Mesothelial cell of epicardium (in vitro differentiated cells): Measurements from ENCODE around the gene GNS. TPM values are rescaled to one million over a fixed set of nuclear protein-coding genes. Genes with fewer than 3 reads are reported as not detected.

Experiments
- DNase-seq, 2 experiments: peaks; one replicate each; pipeline ENCODE4 v3.0.0; 2021; ENCODE audit warnings: low spot score in 2 of 2; ENCODE audit not compliant: unreplicated experiment in 2 of 2
- H3K27ac Mint-ChIP-seq: 2 replicates; pipeline ENCODE4 v1.8.0; 2021; ENCODE audit warnings: mixed read lengths
- H3K27me3 Mint-ChIP-seq: 2 replicates; pipeline ENCODE4 v1.8.0; 2021; ENCODE audit warnings: low read depth, mixed read lengths
- H3K36me3 Mint-ChIP-seq: 2 replicates; pipeline ENCODE4 v1.8.0; 2021; ENCODE audit warnings: mixed read lengths
- H3K4me1 Mint-ChIP-seq: 2 replicates; pipeline ENCODE4 v1.8.0; 2021; ENCODE audit warnings: mixed read lengths
- H3K4me3 Mint-ChIP-seq: 2 replicates; pipeline ENCODE4 v1.8.0; 2021; ENCODE audit warnings: mild to moderate bottlenecking, moderate library complexity, mixed read lengths
- H3K9me3 Mint-ChIP-seq: 2 replicates; pipeline ENCODE4 v1.8.0; 2021; ENCODE audit warnings: mixed read lengths
- total RNA-seq: library from RNA; stranded (reverse); gene quantifications from 3 replicates; pipeline ENCODE4 v1.2.1, GENCODE V29; 2021
- TF ChIP-seq, protein P1 (sequence below): fragments of 200-600 bp; sonication (generic); IDR thresholded peaks from one replicate; pipeline ENCODE4 v1.5.0; 2021; ENCODE audit warnings: antibody characterized with exemption; ENCODE audit not compliant: unreplicated experiment

GNS gene
- total RNA-seq, 1 donor from 2014 or later: 67.4 TPM

DNA sequence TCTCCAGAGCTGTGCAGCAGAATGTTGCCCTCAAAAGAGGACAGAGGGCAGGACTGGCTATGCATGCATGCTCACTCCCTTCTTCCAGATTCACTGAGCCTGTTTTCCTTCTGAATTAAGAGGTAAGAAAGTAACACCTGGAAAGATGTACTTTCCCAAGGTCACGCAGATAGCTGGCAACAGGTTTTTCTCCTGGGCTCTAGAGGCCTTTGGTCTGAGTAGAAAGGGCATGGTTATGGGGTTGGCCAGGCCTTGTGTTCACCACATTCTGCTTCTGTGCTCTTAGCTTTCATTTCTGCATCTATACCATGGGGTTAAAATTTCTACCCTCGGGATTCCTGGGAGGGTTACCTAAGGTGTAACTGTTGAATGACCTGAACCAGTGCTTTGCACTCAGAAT, 91.4 kb downstream of the GNS start:
- peaks cover 52% of the 10 kb centered on the region for H3K4me1 Mint-ChIP-seq

DNA sequence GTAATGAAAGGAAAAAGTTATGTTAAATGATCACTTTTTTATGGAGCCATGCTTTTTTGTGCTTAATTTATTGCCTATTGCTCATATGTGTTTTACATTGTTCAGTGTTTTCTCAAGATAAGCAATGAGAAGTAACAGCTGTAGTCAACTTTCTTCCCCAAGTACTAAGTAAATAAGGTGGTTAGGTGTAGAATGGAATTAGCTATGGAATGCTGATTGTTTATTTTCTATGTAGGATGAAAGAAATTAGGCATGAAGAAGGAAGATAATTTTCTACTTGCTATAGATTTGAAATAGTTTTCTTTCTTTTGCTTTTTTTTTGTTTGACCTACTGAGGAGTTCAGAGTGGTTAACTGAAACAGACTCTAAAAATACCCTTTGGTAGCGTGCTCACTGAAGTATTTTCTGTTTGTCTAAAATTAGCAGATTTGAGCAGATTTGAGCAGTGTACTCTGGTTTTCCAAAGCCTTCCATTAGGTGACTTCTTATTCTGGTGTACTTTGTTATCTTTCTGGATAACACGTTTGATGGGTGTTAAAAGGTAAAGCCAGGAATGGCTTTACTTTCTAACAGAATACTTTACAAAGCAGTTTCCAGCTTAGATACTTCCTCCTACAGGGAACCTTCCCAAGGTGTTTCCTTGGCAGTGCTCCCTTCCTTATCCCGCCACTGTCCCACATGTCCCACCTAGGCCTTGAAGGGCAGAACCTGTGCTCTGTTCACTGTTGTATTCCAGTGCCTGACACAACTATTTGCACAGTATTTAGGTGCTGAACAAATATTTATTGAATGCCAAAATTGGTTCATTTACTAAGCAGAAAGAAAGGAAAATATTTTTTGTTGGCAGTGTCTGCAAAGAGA, 92.9 kb downstream of the GNS start:
- DNase-seq: no peak
- no peaks in the 10 kb centered on the region for H3K27me3 Mint-ChIP-seq
- no peaks in the 10 kb centered on the region for H3K9me3 Mint-ChIP-seq
- H3K4me1 Mint-ChIP-seq: peaks cover 46% of the 10 kb centered on the region
- H3K27ac Mint-ChIP-seq: peak overlapping the region; percentile 79
- TF ChIP-seq, protein P1, sequence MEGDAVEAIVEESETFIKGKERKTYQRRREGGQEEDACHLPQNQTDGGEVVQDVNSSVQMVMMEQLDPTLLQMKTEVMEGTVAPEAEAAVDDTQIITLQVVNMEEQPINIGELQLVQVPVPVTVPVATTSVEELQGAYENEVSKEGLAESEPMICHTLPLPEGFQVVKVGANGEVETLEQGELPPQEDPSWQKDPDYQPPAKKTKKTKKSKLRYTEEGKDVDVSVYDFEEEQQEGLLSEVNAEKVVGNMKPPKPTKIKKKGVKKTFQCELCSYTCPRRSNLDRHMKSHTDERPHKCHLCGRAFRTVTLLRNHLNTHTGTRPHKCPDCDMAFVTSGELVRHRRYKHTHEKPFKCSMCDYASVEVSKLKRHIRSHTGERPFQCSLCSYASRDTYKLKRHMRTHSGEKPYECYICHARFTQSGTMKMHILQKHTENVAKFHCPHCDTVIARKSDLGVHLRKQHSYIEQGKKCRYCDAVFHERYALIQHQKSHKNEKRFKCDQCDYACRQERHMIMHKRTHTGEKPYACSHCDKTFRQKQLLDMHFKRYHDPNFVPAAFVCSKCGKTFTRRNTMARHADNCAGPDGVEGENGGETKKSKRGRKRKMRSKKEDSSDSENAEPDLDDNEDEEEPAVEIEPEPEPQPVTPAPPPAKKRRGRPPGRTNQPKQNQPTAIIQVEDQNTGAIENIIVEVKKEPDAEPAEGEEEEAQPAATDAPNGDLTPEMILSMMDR: no peak
- no peak overlapping the region for H3K4me3 Mint-ChIP-seq
- H3K36me3 Mint-ChIP-seq: no peaks in the 10 kb centered on the region

More for the DNA sequence above, 91.4 kb downstream of the GNS start:
- Mint-ChIP-seq H3K9me3 (no peaks in the 10 kb centered on the region), H3K27ac (no peak overlapping the region), H3K36me3 (no peaks in the 10 kb centered on the region), H3K27me3 (no peaks in the 10 kb centered on the region), H3K4me3 (no peak overlapping the region)
- TF ChIP-seq, protein P1: no peak
- DNase-seq: no peak

DNA sequence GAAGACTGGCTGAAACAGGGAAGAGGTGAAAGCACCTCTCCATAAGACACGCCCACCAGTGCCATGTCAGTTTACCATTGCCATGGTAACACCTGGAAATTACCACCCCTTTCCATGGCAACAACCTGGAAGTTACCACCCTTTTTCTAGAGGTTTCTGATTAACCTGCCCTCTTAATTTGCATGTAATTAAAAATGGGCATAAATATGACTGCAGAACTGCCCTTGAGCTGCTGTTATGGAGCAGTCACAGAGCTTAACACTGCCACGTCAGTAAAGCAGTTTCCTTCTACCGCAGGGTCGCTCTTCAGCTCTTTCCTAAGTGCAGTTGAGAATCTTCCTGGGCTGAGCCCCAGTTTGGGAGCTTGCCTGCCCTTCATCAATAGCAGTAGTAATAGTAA, 93.7 kb downstream of the GNS start:
- no peak overlapping the region for H3K4me3 Mint-ChIP-seq
- no peaks in the 10 kb centered on the region for H3K36me3 Mint-ChIP-seq
- peaks cover 39% of the 10 kb centered on the region for H3K4me1 Mint-ChIP-seq
- no peaks in the 10 kb centered on the region for H3K9me3 Mint-ChIP-seq
- H3K27ac Mint-ChIP-seq: peak overlapping the region; percentile 79
- TF ChIP-seq, protein P1: no peak
- H3K27me3 Mint-ChIP-seq: no peaks in the 10 kb centered on the region
- no peak for DNase-seq

Other genes with a start within 250 kb of the GNS start
- 16.3 to 18.8 TPM (median 16.3 TPM) in 3 replicates for gene RASSF3, start 148.9 kb downstream of the GNS start, total RNA-seq
- 2.8 to 3.7 TPM (median 3.1 TPM) in 3 replicates for gene TBC1D30, start 65.2 kb upstream of the GNS start, total RNA-seq